Peyer's patch (tissue), 4 donors: ENCODE data around the gene CCDC197.

Experiments
- CTCF ChIP-seq, 6 experiments: fragments of 450-650 bp in 4 of 6; fragments of 200-600 bp in 2 of 6; sonication (generic) in 1 of 6; IDR thresholded peaks; one replicate each; pipeline ENCODE4 v1.5.1; 2017 to 2019; ENCODE audit warnings: antibody characterized with exemption in 6 of 6, mild to moderate bottlenecking in 3 of 6, moderate library complexity in 1 of 6
- POLR2A ChIP-seq, 2 donors: fragments of 450-650 bp; IDR thresholded peaks; one replicate each; pipeline ENCODE4 v1.5.1; 2017; ENCODE audit warnings: antibody characterized with exemption in 2 of 2, mild to moderate bottlenecking in 2 of 2, moderate library complexity in 2 of 2

- no peak for TF ChIP-seq CTCF (IDR thresholded peaks at IDR 0.05)
- no peak for TF ChIP-seq POLR2A (IDR thresholded peaks at IDR 0.05)
Observed at GRCh38 chr14:94029265-94029664, 32.2 kb downstream of the CCDC197 start.
